ENCODE data around the gene TUBB. TPM values are rescaled to one million over a fixed set of nuclear protein-coding genes. Genes with fewer than 3 reads are reported as not detected.

TUBB gene
- total and polyA plus RNA-seq, 2 donors (not counting 1 experiment from before 2014, with no cell fraction given): 102 to 295 TPM

DNA sequence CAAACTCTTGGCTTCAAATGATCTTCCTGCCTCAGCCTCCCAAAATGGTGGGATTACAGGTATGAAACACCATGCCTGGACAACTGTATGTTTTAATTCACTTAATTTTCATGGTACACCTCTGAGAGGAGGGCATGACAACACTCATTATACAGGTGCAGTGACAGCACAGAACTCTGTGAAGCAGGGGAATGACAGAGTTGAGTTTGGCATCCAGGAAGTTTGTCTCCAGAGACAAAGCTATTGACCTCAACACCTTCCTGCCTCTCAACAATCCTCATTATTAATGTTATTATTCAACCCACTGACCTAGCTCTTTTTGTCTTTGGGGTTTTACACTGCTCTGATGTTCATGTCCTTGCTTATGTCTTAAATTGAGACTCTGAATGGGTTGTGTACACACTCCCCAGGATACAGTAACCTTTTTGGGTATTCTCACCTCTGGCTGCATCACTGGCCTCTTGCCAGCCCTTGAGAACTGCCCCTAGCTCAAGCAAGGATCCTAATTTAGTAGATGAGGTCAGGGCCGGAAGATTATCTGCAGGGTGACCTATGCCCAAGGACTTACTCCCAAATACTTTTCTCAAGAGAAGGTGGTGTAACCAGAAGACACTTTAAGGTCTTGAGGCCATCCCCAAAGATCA is 37.2 kb downstream of the TUBB start:
- Histone ChIP-seq H3K4me2 (replicated peaks; ENCODE audit: low read depth, low read length, poor library complexity, severe bottlenecking) (no peak overlapping the region), H3K27me3 (replicated peaks in 1 of 4; ENCODE audit: control extremely low read depth in 1 of 4, control insufficient read depth in 3 of 4, insufficient read depth in 4 of 4, low read length in 3 of 4) (peaks cover 0 to 3% (median 1%) of the 10 kb centered on the region in 4 experiments), H2AFZ (ENCODE audit: insufficient read depth, low read depth, low read length, poor library complexity, severe bottlenecking) (no peak overlapping the region), H3K9ac (ENCODE audit: low read length) (no peak overlapping the region), H3K4me1 (ENCODE audit: control insufficient read depth in 2 of 2, insufficient read depth in 2 of 2, low read length in 2 of 2) (peaks cover 12 to 13% of the 10 kb centered on the region in 2 donors), H3K79me2 (ENCODE audit: control insufficient read depth, insufficient read depth, low read length) (no peaks in the 10 kb centered on the region), H3K4me3 (ENCODE audit: control extremely low read depth in 1 of 5, extremely low read depth in 1 of 5, insufficient read depth in 1 of 5, low read depth in 2 of 5, low read length in 4 of 5) (no peak overlapping the region), H3K27ac (ENCODE audit: low read length in 2 of 2) (no peak overlapping the region), H4K20me1 (ENCODE audit: control insufficient read depth, insufficient read depth, low read length, poor library complexity, severe bottlenecking) (no peaks in the 10 kb centered on the region), H3K36me3 (replicated peaks in 1 of 2; ENCODE audit: control extremely low read depth in 1 of 2, control insufficient read depth in 1 of 2, extremely low read depth in 1 of 2, insufficient read depth in 2 of 2, low read length in 1 of 2) (no peaks in the 10 kb centered on the region), H3K9me3 (ENCODE audit: control extremely low read depth in 1 of 3, control insufficient read depth in 2 of 3, insufficient read depth in 1 of 3, low read length in 2 of 3) (peaks cover 0 to 7% (median 0%) of the 10 kb centered on the region in 3 donors)
- TF ChIP-seq, protein P1, sequence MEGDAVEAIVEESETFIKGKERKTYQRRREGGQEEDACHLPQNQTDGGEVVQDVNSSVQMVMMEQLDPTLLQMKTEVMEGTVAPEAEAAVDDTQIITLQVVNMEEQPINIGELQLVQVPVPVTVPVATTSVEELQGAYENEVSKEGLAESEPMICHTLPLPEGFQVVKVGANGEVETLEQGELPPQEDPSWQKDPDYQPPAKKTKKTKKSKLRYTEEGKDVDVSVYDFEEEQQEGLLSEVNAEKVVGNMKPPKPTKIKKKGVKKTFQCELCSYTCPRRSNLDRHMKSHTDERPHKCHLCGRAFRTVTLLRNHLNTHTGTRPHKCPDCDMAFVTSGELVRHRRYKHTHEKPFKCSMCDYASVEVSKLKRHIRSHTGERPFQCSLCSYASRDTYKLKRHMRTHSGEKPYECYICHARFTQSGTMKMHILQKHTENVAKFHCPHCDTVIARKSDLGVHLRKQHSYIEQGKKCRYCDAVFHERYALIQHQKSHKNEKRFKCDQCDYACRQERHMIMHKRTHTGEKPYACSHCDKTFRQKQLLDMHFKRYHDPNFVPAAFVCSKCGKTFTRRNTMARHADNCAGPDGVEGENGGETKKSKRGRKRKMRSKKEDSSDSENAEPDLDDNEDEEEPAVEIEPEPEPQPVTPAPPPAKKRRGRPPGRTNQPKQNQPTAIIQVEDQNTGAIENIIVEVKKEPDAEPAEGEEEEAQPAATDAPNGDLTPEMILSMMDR (IDR thresholded peaks at IDR 0.05): no peak
- TF ChIP-seq EZH2 (IDR thresholded peaks at IDR 0.05; ENCODE audit: borderline replicate concordance, insufficient read depth, low read depth, low read length, poor library complexity, severe bottlenecking): no peak
- CTCF ChIA-PET: no interaction called here
- POLR2A ChIA-PET: no interaction called here
- no peak overlapping the region for H3K27ac Mint-ChIP-seq
- intact Hi-C loops (cut with micrococcal nuclease): no loop called here
- DNase-seq: no peak
- no peaks in the 10 kb centered on the region for H3K9me3 Mint-ChIP-seq (ENCODE audit: insufficient read depth)
- no peak overlapping the region for H3K4me3 Mint-ChIP-seq
- ATAC-seq (ENCODE audit: low read depth): no peak
- H3K4me1 Mint-ChIP-seq: peaks cover 14% of the 10 kb centered on the region
- WGBS (ENCODE audit: insufficient coverage): no CpG with 5 or more reads among the region's 1 CpG
- peaks cover 2% of the 10 kb centered on the region for H3K27me3 Mint-ChIP-seq

DNA sequence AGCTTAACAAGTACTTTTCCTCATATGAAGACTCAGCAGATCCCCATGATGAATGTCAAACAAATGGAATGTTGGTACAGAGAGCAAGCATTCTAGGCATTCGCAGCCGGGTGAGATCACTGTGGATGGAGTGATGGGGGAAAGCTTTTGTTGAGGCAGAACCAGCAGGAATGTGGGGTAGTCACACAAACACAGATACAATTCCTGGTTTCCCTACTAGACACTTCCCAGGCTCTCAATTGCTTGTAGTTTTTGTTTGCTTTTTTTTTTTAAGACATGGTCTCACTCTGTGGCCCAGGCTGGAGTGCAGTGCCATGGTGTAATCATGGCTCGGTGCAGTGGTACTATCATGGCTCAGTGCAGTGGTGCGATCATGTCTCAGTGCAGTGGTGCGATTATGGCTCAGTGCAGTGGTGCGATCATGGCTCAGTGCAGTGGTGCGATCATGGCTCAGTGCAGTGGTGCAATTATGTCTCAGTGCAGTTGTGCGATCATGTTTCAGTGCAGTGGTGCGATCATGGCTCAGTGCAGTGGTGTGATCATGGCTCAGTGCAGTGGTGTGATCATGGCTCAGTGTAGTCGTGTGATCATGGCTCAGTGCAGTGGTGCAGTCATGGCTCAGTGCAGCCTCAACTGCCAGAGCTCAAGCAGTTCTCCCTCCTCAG is 39.6 kb downstream of the TUBB start:
- peaks cover 14% of the 10 kb centered on the region for H3K4me1 Mint-ChIP-seq
- no peak overlapping the region for H3K4me2 ChIP-seq (replicated peaks; ENCODE audit: low read depth, low read length, poor library complexity, severe bottlenecking)

More for the DNA sequence above, 39.6 kb downstream of the TUBB start:
- Mint-ChIP-seq H3K27me3 (peaks cover 17% of the 10 kb centered on the region), H3K27ac (no peak overlapping the region), H3K4me3 (no peak overlapping the region), H3K9me3 (ENCODE audit: insufficient read depth) (peaks cover 3% of the 10 kb centered on the region)
- TF ChIP-seq, protein P1 (IDR thresholded peaks at IDR 0.05): no peak
- no peak for TF ChIP-seq EZH2 (IDR thresholded peaks at IDR 0.05; ENCODE audit: borderline replicate concordance, insufficient read depth, low read depth, low read length, poor library complexity, severe bottlenecking)
- no peaks in the 10 kb centered on the region for H3K36me3 ChIP-seq (replicated peaks in 1 of 2; ENCODE audit: control extremely low read depth in 1 of 2, control insufficient read depth in 1 of 2, extremely low read depth in 1 of 2, insufficient read depth in 2 of 2, low read length in 1 of 2)
- no peak overlapping the region for H3K9ac ChIP-seq (ENCODE audit: low read length)
- no peaks in the 10 kb centered on the region for H4K20me1 ChIP-seq (ENCODE audit: control insufficient read depth, insufficient read depth, low read length, poor library complexity, severe bottlenecking)
- intact Hi-C loops (cut with micrococcal nuclease): no loop called here
- H3K4me3 ChIP-seq (ENCODE audit: control extremely low read depth in 1 of 5, extremely low read depth in 1 of 5, insufficient read depth in 1 of 5, low read depth in 2 of 5, low read length in 4 of 5): no peak overlapping the region
- H3K27me3 ChIP-seq (replicated peaks in 1 of 4; ENCODE audit: control extremely low read depth in 1 of 4, control insufficient read depth in 3 of 4, insufficient read depth in 4 of 4, low read length in 3 of 4): peaks cover 0 to 9% (median 1%) of the 10 kb centered on the region in 4 experiments
- DNase-seq (no peak), ATAC-seq (ENCODE audit: low read depth) (no peak)
- 77% methylated on average over 8 of the region's 10 CpGs for WGBS (ENCODE audit: insufficient coverage)
- CTCF ChIA-PET: interaction anchor here (0.6 to 2.2 kb wide), 4 partner anchors 13 to 62 kb away, joined by 3 to 8 read pairs (median 4); no protein-coding TSS in a partner anchor
- no peak overlapping the region for H3K27ac ChIP-seq (ENCODE audit: low read length in 2 of 2)
- no peak overlapping the region for H2AFZ ChIP-seq (ENCODE audit: insufficient read depth, low read depth, low read length, poor library complexity, severe bottlenecking)
- no peaks in the 10 kb centered on the region for H3K79me2 ChIP-seq (ENCODE audit: control insufficient read depth, insufficient read depth, low read length)
- peaks cover 12 to 13% of the 10 kb centered on the region in 2 donors for H3K4me1 ChIP-seq (ENCODE audit: control insufficient read depth in 2 of 2, insufficient read depth in 2 of 2, low read length in 2 of 2)
- peaks cover 0 to 7% (median 0%) of the 10 kb centered on the region in 3 donors for H3K9me3 ChIP-seq (ENCODE audit: control extremely low read depth in 1 of 3, control insufficient read depth in 2 of 3, insufficient read depth in 1 of 3, low read length in 2 of 3)
- POLR2A ChIA-PET: no interaction called here

Measured in B cell (primary cell).